OCI-M1 (cell line): ENCODE results near the gene MYH7.
"Not testable (repeated sequence)": the region's sequence is repeated elsewhere in the genome, so short reads cannot be mapped to it uniquely, and the experiment has no call there.

Experiments
- DNase-seq: peaks from one replicate; lab custom pipeline; 2025; lab: John Stamatoyannopoulos, UW

The MYH7 gene

DNA sequence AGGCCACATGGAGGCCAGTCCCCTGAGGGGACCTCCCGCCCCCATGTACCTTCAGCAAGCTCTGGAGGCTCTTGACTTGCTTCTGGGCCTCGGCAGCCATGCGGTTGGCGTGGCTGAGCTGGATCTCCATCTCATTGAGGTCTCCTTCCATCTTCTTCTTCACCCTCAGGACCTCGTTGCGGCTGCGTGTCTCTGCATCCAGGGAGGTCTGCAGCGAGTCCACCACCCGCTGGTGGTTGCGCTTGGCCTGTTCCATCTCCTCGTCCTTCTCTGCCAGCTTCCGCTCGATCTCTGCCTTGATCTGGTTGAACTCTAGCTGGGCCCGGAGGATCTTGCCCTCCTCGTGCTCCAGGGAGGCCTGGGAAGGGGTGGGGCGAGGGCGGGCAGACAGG lies 49.2 kb downstream of the MYH7 start:
- not testable (repeated sequence) for DNase-seq

DNA sequence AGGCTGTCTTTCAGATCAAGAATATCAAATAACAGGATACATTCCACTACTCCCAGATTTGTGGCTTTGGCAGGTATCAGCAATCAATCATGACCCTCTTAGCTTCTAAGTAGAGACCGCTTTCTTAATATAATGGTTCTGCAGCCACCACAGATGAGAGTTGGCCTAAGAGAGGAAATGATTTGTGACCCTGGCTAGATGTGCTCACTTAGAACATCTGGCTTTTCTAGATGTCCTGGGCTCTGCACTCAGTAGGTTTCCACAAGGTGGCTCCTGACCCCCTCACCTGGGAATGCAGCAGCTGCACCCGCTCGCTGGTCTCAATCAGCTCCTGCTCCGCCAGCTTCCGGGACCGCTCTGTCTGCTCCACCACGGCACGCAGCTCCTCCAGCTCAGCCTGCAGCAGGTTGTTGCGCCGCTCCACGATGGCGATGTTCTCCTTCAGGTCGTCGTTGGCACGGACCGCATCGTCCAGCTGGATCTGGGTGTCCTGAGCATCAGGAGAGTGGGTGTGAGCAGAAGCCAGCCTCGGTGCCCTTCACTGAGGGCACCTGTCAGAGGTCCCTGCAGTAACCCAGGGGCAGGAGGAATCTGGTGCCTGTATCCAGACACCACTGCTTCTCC lies 49.7 kb downstream of the MYH7 start:
- DNase-seq, result no peak

GRCh38 chr14:23385244-23385641 lies 50.2 kb downstream of the MYH7 start:
- no peak for DNase-seq

DNA sequence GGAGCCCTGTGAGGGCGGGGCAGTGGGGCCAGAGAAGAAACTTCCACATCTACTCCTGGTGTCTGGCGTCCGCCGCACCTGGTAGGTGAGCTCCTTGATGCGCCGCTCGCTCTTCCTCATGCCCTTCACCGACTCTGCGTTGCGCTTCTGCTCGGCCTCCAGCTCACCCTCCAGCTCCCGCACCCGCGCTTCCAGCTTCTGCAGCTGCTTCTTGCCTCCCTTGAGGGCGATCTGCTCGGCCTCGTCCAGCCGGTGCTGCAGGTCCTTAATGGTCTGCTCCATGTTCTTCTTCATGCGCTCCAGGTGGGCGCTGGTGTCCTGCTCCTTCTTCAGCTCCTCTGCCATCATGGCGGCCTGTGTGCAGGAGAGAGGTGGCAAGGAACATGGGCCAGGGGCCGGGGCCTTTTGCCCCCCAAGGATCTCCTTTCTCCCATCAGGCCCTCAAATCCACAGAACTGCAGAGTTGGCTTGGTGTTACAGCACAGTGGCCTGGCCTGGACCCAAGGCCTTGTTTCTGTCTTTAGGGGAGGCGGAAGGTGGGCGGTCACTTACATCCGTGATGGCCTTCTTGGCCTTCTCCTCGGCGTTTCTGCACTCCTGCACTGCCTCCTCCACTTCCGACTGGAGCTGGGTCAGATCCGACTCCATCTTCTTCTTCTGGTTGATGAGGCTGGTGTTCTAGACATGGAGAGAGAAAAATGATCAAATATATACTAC lies 50.9 kb downstream of the MYH7 start:
- DNase-seq, result no peak

DNA sequence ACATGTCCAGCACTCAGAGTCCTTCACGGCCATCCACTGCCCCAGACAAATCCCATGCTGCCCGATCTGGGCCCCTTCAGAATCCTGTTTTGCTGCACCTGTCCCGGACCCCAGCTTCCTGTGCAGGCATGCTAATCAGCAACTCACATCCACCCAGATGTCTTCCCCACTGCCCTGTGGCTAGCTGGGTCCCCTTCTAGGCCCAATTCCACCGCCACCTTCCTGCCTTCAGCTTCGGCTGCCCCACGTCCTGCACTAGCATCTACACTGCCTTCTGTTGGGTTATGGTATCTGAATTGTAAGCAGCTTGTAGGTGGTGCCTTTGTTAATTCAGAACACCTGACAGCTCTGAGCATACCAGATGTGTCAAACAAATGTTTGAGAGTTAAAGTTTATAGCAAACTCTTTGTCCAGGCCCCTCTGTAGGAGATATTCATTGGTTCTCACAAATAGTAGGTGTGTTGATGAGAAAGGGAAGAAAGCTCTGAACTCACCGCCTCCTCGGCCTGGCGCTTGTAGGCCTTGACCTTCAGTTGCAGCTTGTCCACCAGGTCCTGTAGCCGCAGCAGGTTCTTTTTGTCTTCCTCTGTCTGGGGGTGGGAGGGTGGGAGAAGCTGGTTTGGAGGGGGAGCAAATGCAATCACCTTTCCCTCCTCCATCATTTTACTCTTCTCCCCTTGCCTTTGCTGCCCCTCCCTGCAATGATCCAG lies 52.6 kb downstream of the MYH7 start:
- DNase-seq, result no peak

DNA sequence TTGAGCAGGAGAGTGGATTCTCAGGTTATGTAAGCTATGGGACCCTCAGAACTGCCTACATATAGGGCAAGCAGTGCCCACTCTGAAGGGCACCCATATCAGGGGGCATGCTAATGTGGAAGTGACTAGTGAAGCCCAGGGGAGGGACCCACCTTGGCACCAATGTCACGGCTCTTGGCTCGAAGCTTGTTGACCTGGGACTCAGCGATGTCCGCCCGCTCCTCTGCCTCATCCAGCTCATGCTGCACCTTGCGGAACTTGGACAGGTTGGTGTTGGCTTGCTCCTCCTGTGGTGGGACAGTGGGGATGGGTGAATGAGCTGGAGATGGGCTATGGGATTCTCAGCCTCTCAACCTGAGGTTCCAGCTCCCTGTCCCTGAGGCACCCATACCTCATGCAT lies 53.2 kb downstream of the MYH7 start:
- DNase-seq, result no peak

DNA sequence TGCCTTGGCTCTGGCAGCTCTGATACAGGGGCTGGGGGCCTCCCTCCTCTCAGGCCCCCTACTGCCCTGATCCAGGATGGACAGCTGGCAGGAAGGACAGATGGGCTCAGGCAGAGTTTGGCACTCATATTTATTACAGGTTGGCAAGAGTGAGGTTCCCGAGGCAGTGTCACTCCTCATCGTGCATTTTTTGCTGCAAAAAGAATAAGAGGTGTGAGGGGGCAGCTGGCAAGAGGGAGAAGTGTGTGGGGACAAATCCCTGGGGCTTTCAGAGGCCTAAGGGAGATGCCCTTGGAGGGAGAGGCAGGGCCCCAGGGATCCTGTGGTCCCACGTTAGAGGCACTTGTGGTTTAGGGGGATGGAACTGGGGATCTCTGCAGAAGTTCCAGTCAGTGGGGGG lies 53.6 kb downstream of the MYH7 start:
- no peak for DNase-seq

DNA sequence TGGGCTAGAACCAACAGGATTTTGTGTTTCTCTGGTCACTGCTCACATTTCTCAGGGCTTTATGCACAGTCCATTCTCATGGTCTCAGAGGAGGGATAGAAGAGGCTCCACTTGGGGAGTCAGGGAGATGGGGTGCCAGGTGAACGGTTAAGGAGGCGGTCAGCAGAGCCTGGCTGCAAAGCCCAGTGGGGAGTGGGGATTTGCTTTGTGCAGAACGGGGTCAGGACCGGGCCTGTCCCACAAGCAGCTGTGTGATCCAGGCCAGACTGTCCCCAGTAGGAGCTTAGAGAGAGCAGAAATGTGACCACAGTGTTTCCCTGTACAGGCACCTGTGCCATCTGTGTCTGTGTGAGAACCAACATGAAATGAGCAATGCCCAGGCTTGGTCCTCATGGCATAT lies 54.5 kb downstream of the MYH7 start:
- DNase-seq, result no peak

GRCh38 chr14:23380197-23380914 lies 55.1 kb downstream of the MYH7 start:
- DNase-seq, result no peak

DNA sequence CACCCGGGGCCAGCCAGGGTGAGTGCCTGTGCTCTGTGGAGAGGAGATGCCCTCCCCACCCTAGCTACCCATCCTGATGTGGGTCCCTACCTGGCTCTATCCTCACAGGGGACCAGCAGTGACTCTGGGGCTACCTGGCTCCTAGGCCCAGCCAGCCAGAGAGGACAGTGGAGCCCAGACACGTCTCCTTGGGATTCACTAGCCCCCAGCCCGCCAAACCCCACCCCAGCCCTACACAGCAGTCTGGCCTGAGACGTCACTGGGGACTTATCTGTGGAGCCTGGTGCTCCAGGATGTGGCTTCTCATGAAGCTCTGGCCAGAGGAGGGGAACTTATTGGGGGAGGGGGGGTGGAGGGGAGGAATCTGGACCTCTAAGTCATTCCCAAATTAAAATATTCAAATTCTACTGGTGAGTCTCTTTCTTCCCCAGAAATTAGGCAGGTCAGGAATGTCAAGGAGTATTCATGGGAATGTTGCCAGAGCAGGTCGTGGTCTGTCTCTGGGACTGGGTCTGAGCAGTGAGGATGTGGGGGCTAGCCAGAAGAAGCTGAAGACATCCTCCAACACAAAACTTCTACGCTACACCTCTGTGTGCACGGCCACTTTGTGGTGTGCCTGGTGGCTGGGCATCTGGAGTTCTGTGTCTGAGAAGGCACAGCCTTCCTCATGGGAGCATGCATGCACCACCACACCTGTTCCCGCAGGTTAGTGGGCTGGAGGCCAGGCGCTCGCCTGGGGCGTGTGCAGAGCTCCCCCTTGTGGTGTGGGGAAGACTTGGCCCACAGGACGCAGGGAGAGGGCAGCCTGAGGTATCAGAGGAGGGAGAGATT lies 55.9 kb downstream of the MYH7 start:
- peak; percentile 60 for DNase-seq

GRCh38 chr14:23378612-23379220 lies 56.7 kb downstream of the MYH7 start:
- no peak for DNase-seq

DNA sequence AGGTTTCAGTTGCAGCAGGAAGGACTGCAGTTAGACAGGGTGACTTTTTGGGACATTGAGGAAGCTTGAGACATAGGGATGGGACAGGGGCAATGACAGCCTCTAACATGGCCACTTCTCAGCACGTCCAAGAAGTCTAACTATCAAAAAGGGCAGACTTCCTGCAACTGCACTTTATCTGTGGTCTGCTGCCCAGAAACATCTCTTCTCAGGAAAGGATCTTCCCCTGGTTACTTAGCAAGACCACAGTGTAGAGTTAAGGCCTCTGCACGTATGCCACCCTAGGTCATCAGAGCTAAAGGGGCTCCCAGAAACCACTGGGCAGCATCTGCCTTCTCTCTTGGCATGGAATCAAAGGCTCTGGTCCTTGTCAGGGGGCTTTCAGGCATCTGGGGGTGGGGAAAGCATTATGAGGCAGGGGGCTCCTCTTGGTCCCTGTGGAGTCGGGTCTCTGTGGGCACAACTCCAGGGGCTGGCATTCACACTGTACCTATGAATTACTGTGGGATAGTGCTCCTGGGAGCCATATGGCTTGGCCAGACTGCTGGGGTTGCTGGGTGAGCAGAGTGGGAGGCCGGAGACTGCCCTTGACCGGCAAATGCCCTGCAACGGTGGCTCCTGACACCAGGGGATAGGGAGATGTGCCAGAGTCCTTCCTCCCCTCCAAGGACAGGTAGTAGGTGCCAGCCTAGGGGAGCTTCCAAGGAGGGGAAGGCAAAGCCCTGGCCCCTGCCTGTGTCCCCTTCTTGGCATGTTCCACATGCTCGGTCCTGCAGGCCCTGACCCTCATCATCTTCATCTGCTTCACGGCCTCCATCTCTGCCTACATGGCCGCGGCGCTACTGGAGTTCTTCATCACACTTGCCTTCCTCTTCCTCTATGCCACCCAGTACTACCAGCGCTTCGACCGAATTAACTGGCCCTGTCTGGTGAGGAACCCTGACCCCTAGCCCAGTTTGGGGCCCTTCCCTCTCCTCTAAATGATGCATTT lies 57.6 kb downstream of the MYH7 start:
- DNase-seq, result peak; percentile 28

- no peak for DNase-seq
These were observed 58.3 kb downstream of the MYH7 start for GRCh38 chr14:23377198-23377550.

- DNase-seq, result no peak
These were observed 58.8 kb downstream of the MYH7 start, which contains the start of gene CMTM5 for GRCh38 chr14:23376482-23377197. TSS of gene CMTM5 (plus strand) at chr14:23377046. CDS start at chr14:23377252, 206 bp downstream.

GRCh38 chr14:23375527-23376251 lies 59.8 kb downstream of the MYH7 start:
- no peak for DNase-seq

DNA sequence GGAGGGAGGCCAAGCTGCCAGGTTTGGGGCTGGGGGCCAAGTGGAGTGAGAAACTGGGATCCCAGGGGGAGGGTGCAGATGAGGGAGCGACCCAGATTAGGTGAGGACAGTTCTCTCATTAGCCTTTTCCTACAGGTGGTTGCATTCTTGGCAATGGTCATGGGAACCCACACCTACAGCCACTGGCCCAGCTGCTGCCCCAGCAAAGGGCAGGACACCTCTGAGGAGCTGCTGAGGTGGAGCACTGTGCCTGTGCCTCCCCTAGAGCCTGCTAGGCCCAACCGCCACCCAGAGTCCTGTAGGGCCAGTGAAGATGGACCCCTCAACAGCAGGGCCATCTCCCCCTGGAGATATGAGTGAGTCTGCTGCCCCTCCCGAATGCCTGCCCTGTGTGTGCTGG lies 62.4 kb downstream of the MYH7 start:
- DNase-seq, result no peak

DNA sequence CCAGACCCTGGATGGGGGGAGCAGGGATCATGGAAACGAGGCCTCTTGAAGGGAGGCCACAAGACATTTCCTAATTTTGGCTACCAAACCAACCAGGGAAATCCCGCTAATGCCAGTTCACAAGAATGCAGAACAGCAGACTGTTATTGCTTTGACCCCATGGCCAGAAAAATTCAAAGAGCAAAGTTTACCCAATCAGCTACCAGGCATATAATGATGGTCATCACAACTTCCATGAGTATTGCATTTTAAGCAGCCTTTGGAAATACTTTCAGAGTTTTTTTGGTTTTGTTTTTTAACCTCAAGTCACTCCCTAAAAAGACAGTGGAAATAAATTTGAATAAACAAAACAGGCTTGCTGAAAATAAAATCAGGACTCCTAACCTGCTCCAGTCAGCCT lies 63.0 kb downstream of the MYH7 start, which contains the start of gene IL25:
Gene IL25, plus strand, starts transcription at position 301 of the 400 bp plus-strand sequence.
- DNase-seq, result no peak

DNA sequence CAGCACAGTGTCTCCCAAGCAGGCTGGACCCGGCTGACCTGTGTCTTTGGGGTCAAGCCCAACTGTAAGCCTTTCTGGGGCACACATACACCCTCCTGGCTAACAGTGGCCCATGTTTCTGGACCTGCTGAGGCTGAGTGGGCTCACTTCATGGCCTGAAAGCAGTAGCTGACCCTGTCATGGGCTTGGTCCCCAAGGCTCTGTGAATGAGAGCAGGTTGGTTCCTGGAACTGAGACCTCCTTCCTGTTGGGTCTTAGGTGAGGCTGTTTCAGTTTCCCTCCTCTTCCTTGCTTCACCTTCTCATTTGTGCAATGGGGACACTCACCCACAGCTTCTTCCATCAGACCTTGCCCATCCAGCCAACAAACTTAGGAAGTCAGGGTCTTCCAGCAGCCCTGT lies 63.6 kb downstream of the MYH7 start:
- DNase-seq, result no peak

DNA sequence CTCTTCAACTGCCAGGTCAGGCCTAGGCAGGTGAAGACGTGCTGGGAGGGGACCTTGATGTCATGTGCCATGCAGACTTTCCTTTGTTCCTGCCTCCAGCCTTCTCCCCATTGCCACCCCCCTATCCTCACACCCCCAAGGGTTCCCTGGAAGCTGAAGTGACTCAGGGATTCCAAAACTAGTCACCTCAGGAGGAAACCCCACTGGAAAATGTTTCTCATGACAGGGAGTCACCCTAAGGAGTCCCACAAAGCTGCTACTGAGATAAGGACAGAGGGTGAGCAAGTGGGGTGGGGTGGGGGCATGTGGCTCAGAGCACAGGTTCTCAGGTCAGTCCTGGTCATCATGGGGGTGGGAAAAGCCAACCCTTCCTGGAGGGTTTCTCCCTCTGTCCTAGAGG lies 65.2 kb downstream of the MYH7 start:
- DNase-seq, result no peak
